ENCODE measurements around the gene TLL1. TPM values are rescaled to one million over a fixed set of nuclear protein-coding genes. Genes with fewer than 3 reads are reported as not detected.

Gene TLL1
- polyA plus RNA-seq, 3 donors, result not detected

- Histone ChIP-seq H3K27me3 (ENCODE audit: control insufficient read depth in 2 of 2, insufficient read depth in 2 of 2, low read length in 2 of 2) (no peaks in the 10 kb centered on the region), H3K9ac (ENCODE audit: insufficient read depth, low read length, poor library complexity, severe bottlenecking) (no peak overlapping the region), H3K4me3 (replicated peaks in 1 of 3; ENCODE audit: low read depth in 2 of 3, low read length in 3 of 3) (no peak overlapping the region), H4K20me1 (ENCODE audit: insufficient read depth, low read length) (no peaks in the 10 kb centered on the region), H3K27ac (ENCODE audit: low read depth in 1 of 2, low read length in 2 of 2) (no peak overlapping the region), H3K4me1 (ENCODE audit: control insufficient read depth in 1 of 2, insufficient read depth in 2 of 2, low read length in 2 of 2) (no peaks in the 10 kb centered on the region), H3K79me2 (ENCODE audit: insufficient read depth, low read length) (no peaks in the 10 kb centered on the region), H3K36me3 (replicated peaks in 1 of 2; ENCODE audit: control insufficient read depth in 1 of 2, insufficient read depth in 2 of 2, low read length in 2 of 2) (no peaks in the 10 kb centered on the region), H3K4me2 (replicated peaks; ENCODE audit: extremely low read depth, low read length, poor library complexity, severe bottlenecking) (no peak overlapping the region), H3K9me3 (replicated peaks in 1 of 2; ENCODE audit: control insufficient read depth in 1 of 2, insufficient read depth in 1 of 2, low read length in 2 of 2) (no peaks in the 10 kb centered on the region), H2AFZ (ENCODE audit: insufficient read depth, low read depth, low read length, poor library complexity, severe bottlenecking) (no peak overlapping the region)
- no peak overlapping the region for H3K4me3 Mint-ChIP-seq
- TF ChIP-seq CTCF (IDR thresholded peaks at IDR 0.05), result no peak
- H3K4me1 Mint-ChIP-seq, result no peaks in the 10 kb centered on the region
- DNase-seq, result no peak
- H3K27me3 Mint-ChIP-seq (ENCODE audit: low read depth in 3 of 3), result peaks cover 0 to 2% (median 0%) of the 10 kb centered on the region in 3 donors
- H3K36me3 Mint-ChIP-seq, result no peaks in the 10 kb centered on the region
- peaks cover 0 to 5% (median 3%) of the 10 kb centered on the region in 7 donors for H3K9me3 Mint-ChIP-seq
- WGBS (ENCODE audit: insufficient coverage), result no CpG with 5 or more reads among the region's 5 CpGs
- no peak overlapping the region for H3K27ac Mint-ChIP-seq
- intact Hi-C loops (cut with micrococcal nuclease), result no loop called here
These were observed 33.3 kb upstream of the TLL1 start for GRCh38 chr4:165839615-165840333.

GRCh38 chr4:165842684-165843083, 30.4 kb upstream of the TLL1 start:
- Histone ChIP-seq H3K36me3 (replicated peaks in 1 of 2; ENCODE audit: control insufficient read depth in 1 of 2, insufficient read depth in 2 of 2, low read length in 2 of 2) (no peaks in the 10 kb centered on the region), H3K27me3 (ENCODE audit: control insufficient read depth in 2 of 2, insufficient read depth in 2 of 2, low read length in 2 of 2) (no peaks in the 10 kb centered on the region), H4K20me1 (ENCODE audit: insufficient read depth, low read length) (no peaks in the 10 kb centered on the region), H3K9ac (ENCODE audit: insufficient read depth, low read length, poor library complexity, severe bottlenecking) (no peak overlapping the region), H3K27ac (ENCODE audit: low read depth in 1 of 2, low read length in 2 of 2) (no peak overlapping the region), H3K4me1 (ENCODE audit: control insufficient read depth in 1 of 2, insufficient read depth in 2 of 2, low read length in 2 of 2) (no peaks in the 10 kb centered on the region), H3K4me2 (replicated peaks; ENCODE audit: extremely low read depth, low read length, poor library complexity, severe bottlenecking) (no peak overlapping the region), H3K79me2 (ENCODE audit: insufficient read depth, low read length) (no peaks in the 10 kb centered on the region), H3K9me3 (replicated peaks in 1 of 2; ENCODE audit: control insufficient read depth in 1 of 2, insufficient read depth in 1 of 2, low read length in 2 of 2) (no peaks in the 10 kb centered on the region), H2AFZ (ENCODE audit: insufficient read depth, low read depth, low read length, poor library complexity, severe bottlenecking) (no peak overlapping the region), H3K4me3 (replicated peaks in 1 of 3; ENCODE audit: low read depth in 2 of 3, low read length in 3 of 3) (no peak overlapping the region)
- H3K9me3 Mint-ChIP-seq, result peaks cover 0 to 5% (median 2%) of the 10 kb centered on the region in 7 donors
- no peak for DNase-seq
- H3K27ac Mint-ChIP-seq, result no peak overlapping the region
- no peak overlapping the region for H3K4me3 Mint-ChIP-seq
- no peak for TF ChIP-seq CTCF (IDR thresholded peaks at IDR 0.05)
- H3K36me3 Mint-ChIP-seq, result no peaks in the 10 kb centered on the region
- intact Hi-C loops (cut with micrococcal nuclease), result no loop called here
- peaks cover 0 to 2% (median 0%) of the 10 kb centered on the region in 3 donors for H3K27me3 Mint-ChIP-seq (ENCODE audit: low read depth in 3 of 3)
- no peaks in the 10 kb centered on the region for H3K4me1 Mint-ChIP-seq

Measured in CD14-positive monocyte (primary cell).